Smooth muscle cell of bladder (primary cell): ENCODE results near the gene KCTD13. TPM values are rescaled to one million over a fixed set of nuclear protein-coding genes. Genes with fewer than 3 reads are reported as not detected.

ENCODE experiments used
- total RNA-seq: library from RNA; depleted of rRNA; stranded (reverse); fragments of >200 nt; gene quantifications from 2 replicates; pipeline ENCODE4 v1.2.3, GENCODE V29; 2014

Gene KCTD13, protein sequence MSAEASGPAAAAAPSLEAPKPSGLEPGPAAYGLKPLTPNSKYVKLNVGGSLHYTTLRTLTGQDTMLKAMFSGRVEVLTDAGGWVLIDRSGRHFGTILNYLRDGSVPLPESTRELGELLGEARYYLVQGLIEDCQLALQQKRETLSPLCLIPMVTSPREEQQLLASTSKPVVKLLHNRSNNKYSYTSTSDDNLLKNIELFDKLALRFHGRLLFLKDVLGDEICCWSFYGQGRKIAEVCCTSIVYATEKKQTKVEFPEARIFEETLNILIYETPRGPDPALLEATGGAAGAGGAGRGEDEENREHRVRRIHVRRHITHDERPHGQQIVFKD
- 3.5 and 4.8 TPM in 2 replicates for total RNA-seq

DNA sequence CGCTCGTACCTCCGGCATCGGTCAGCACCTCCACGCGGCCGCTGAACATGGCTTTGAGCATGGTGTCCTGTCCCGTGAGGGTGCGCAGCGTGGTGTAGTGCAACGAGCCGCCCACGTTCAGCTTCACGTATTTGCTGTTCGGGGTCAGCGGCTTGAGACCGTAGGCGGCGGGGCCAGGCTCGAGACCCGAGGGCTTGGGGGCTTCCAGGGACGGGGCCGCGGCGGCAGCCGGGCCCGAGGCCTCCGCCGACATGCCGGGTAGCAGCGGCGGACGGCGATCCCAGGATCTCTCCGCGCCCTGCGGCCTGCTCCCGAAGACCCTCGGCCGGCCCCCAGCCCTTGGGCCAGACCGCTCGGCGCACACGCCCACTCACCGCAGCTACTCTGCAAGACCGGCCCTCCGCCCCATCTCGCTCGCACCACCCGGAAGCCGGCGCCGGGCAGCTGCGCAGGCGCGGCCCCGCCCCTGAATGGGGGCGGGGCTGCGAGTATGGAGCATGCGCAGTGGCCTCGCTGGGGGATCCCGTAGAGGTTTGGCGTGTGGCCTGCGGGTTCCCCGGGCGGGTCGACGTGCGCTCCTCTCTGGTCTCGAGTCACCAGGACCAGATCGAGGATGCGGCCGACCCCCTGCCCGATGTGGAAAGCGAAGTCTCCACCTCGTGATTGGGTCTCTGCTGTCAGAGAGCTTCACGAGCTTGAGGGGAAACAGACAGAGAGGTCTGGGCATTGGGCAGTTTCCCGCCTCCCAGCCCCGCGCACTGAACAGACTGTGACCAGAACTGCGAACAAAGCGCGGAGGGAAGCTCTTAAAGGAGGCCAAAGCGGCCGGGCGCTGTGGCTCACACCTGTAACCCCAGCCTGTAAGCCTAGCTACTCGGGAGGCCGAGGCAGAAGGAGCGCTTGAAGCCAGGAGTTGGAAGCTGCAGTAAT is at the start of gene KCTD13:
Gene KCTD13 (minus strand): TSS at position 446 of the 930 bp plus-strand sequence. CDS start 193 bp downstream, at position 253.

DNA sequence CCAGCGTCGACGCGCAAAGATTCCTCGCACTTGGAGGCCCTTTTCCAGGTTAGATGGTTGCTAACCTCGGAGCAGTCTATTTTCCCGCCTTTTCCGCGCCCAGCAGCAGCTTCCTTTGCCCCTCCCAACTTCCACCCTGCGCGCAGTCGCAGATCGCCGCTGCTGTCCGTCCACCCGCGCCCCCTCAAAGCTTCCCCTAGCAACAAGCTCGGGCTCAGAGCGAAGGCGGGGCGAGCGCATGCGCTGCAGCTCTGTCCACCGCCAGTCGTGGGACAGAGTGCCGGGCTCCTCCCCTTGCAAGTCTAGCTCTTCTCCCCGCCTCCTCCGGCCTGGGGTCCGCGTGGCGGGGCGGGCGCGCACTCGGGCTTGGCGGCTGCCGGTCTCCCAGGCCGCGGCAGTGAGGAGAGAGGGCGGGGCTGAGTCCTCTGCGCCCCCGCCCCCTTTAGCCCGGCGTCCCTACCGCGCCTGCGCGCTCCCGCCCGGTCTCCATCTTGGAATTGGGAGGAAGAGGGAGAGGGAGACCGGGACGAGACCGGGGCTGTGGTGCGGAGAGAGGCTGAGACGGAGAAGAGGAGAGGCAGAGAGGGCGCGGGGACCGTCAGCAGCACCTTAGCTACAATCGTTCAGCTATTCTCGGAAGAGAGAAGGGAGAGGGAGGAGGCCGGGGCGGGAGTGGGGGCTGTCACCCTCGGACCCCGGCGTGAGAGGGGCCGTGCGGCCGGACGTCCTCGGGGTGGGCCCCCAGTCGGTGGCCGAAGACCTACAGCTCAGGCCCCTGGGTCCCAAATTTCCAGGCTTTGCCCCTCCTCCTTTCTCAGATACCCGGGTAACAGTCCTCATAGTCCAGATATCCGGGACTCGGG is 47.6 kb upstream of the KCTD13 start, which contains the start of gene TAOK2:
Gene TAOK2 (plus strand): TSS at position 485 of the 863 bp plus-strand sequence. CDS start 3,905 bp downstream, outside the sequence.

DNA sequence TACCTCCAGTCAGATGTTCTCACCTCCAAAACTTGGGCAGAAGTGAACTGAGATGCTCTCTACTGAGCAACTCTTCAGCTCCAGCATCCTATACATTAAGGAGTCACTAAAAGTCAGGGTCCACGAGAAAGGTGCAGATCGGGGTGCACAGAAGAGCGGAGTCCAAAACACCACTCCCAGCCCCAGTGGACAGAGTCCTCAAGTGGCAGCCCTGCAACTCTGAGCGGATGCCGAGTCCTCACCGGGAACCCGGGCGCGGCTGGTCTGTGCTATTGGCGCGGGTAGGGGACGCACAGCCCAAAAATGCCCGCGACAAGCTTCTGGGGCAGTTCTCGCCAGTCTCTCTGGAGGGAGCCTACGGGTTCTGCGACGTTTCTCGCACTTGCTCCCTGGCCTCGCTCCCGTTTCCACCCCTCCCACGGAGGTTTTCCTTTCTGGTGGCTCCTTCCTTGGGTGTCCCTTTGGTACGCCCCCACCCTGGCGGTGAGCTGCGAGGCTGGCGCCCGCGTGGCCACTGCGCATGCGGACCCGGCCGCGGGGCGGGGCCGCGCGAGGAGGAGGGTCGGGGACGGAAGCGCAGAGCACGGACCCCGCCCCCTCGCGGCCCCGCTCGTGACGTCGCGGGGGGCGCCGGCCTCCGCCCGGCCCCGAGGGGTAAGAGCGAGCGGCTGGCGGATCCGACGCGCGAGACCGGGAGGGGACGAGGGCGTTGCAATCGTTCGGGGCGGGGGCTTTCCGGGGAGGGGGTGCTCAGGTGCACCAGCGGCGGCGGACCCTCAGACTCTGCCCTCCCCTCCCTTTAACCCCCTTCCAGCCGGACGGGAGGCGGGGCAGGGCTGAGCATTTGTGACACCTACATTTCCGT is 35.7 kb upstream of the KCTD13 start, which contains the start of gene TMEM219:
Gene TMEM219 (plus strand): TSS at position 601 of the 865 bp plus-strand sequence. CDS start 1,065 bp downstream, outside the sequence.

DNA sequence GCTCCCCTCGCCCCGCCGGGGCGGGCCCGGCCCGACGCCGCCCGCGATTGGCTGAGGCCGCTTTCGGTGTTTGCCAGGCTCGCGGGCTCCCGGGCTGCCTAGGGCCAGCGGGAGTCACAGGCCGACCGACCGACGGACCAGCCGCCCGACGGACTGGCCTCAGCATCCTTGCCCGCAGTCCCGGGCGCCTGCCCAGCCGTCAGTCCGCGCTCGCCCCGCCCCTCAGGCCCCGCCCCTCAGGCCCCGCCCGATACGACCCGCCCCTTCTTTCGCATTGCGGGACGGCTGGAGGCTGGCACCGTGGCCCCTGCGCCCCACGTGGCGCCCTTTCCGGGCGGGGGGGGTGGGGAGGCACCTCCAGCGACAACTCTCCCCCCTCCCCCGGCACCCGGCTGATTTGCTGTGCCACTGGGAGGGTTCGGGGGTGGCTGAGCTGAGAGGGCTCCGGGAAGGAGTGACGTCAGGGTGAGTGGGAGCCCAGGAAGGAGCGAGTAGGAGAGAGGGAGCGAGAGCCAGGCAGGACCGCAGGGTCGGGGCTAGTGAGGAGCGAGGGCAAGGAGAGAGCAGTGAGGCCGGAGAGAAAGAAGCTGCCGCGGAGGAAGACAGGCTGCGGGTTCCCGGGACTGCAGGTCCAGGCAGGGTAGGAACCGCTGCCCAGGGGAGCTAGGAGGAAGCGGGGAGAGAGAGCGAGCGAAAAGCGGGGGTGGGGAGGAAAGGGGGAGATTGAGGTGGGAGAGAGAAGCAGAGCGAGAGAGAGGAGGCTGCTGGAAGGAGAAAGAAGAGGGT is 25.7 kb downstream of the KCTD13 start, which contains the start of gene ASPHD1:
Gene ASPHD1 (plus strand): TSS at position 387 of the 786 bp plus-strand sequence. CDS start 484 bp downstream, outside the sequence.

DNA sequence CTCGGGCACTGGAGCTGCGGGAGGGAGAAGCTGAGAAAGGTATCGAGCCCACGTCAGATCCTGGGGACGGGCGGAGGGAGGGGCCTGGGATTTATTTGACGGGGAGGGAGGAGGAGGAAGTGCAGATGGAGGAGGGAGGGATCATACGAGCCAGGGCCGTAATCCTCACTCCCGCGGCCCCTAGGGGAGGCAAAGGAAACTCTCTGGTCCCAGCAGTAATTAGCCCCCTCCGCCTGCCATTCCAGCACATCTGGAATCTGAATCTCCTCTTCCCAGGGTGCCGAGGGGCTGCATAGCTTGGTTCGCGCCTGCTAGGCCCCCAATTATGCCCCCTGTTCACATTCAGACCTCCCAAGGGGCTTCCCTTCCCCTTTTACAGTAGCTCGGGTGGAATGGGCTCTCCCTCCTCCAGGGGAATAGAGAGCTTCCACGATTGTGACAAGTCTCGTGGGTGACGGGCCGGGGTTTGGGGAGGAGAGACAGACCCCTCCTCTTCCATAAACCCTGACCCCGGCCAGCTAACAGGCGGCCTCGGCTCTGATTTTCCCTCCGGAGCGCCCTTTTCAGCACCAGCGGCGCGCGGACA is 26.4 kb downstream of the KCTD13 start, which contains the start of gene SEZ6L2:
Gene SEZ6L2 (minus strand): TSS at position 35 of the 586 bp plus-strand sequence. CDS start 531 bp downstream, outside the sequence.

DNA sequence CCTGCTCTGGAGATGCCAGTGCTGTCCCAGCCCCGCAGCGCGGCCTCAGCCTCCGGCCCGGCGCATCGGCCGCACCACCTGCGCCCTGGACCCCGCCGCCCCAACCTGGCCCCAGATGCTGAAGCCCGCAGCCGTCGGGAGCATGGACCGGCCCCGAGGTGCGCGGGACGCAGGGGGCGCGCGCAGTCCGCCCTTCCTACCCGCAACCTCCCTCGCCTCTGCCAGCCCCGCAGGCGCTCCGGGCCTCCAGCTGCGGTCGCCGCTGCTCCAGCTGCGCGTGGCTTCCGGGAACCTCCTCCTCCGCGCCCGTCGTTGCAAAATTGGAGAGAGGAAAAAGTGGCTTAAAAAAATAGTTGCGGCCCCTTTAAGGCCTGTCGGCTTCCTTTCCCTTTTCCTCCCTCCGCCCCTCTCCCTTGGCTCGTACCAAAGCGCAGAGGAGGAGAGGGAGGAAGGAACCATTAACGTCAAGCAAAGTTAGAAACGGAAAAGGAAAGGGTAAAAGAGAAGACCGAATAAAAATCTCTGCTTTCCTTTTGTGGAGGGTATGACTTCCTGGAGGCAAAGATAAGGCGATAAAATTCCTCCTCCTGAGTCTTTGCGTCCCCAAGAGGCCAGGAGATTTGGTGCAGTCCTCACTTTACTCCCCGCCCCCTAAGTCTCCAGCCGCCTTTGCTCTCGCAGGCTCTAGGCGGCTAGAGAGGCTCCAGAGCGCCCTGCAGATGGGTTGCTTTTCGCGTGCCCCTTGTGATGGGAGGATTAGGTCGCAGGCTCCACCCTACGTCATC is 63.0 kb downstream of the KCTD13 start, which contains the start of gene CDIPT:
Gene CDIPT (minus strand): TSS at position 343 of the 785 bp plus-strand sequence. CDS start 369 bp downstream, outside the sequence.

Other genes starting within 250 kb of the KCTD13 start
- 26.5 and 40.0 TPM in 2 replicates for gene QPRT, start 247.0 kb downstream of the KCTD13 start, total RNA-seq
- not detected in 2 replicates for gene C16orf54, start 180.2 kb downstream of the KCTD13 start, total RNA-seq
- not detected in 2 replicates for gene ZG16, start 148.0 kb downstream of the KCTD13 start, total RNA-seq
- gene KIF22, start 135.5 kb downstream of the KCTD13 start, total RNA-seq = 5.5 and 8.0 TPM in 2 replicates
- 106 and 159 TPM in 2 replicates for gene MAZ, start 119.7 kb downstream of the KCTD13 start, total RNA-seq
- 0.92 and 1.3 TPM in 2 replicates for gene PRRT2, start 114.0 kb downstream of the KCTD13 start, total RNA-seq
- 11.2 and 14.2 TPM in 2 replicates for gene PAGR1, start 110.1 kb downstream of the KCTD13 start, total RNA-seq
- 338 and 371 TPM in 2 replicates for gene MVP, start 105.8 kb downstream of the KCTD13 start, total RNA-seq
- gene CDIPT, start 63.0 kb downstream of the KCTD13 start, total RNA-seq = 94.6 and 136 TPM in 2 replicates
- 2.1 and 7.0 TPM in 2 replicates for gene SEZ6L2, start 26.7 kb downstream of the KCTD13 start, total RNA-seq
- 7.3 and 10.4 TPM in 2 replicates for gene ASPHD1, start 25.7 kb downstream of the KCTD13 start, total RNA-seq
- gene TMEM219, start 35.9 kb upstream of the KCTD13 start, total RNA-seq = 81.2 and 82.3 TPM in 2 replicates
- 39.1 and 47.1 TPM in 2 replicates for gene TAOK2, start 47.6 kb upstream of the KCTD13 start, total RNA-seq
- gene HIRIP3, start 69.4 kb upstream of the KCTD13 start, total RNA-seq = 5.0 and 5.6 TPM in 2 replicates
- 11.9 and 15.2 TPM in 2 replicates for gene INO80E, start 70.0 kb upstream of the KCTD13 start, total RNA-seq
- 0.28 TPM in 1 of 2 replicates, not detected in the other for gene DOC2A, start 84.8 kb upstream of the KCTD13 start, total RNA-seq
- gene C16orf92, start 97.0 kb upstream of the KCTD13 start, total RNA-seq = not detected in 2 replicates
- gene TLCD3B, start 105.0 kb upstream of the KCTD13 start, total RNA-seq = 0.09 TPM in 1 of 2 replicates, not detected in the other
- gene ALDOA, start 139.5 kb upstream of the KCTD13 start, total RNA-seq = 617 and 861 TPM in 2 replicates
- gene PPP4C, start 149.8 kb upstream of the KCTD13 start, total RNA-seq = 193 and 224 TPM in 2 replicates
- gene TBX6, start 165.7 kb upstream of the KCTD13 start, total RNA-seq = under 0.01 and 0.09 TPM in 2 replicates
- gene YPEL3, start 170.0 kb upstream of the KCTD13 start, total RNA-seq = 6.3 and 10.2 TPM in 2 replicates
- 0.71 and 1.6 TPM in 2 replicates for gene GDPD3, start 187.3 kb upstream of the KCTD13 start, total RNA-seq
- gene MAPK3, start 197.0 kb upstream of the KCTD13 start, total RNA-seq = 28.4 and 41.2 TPM in 2 replicates